Activated naive CD8-positive, alpha-beta T cell (primary cell): ENCODE results near the gene IGFBP5.

Experiments used
- H3K27ac Mint-ChIP-seq: one replicate; pipeline ENCODE4 v1.8.0; 2021; ENCODE audit warnings: mixed read lengths
- H3K27me3 Mint-ChIP-seq: one replicate; pipeline ENCODE4 v1.8.0; 2021; ENCODE audit warnings: mixed read lengths
- H3K36me3 Mint-ChIP-seq: one replicate; pipeline ENCODE4 v1.8.0; 2021; ENCODE audit warnings: mixed read lengths
- H3K4me1 Mint-ChIP-seq: one replicate; pipeline ENCODE4 v1.8.0; 2021; ENCODE audit warnings: low read depth, mixed read lengths
- H3K4me3 Mint-ChIP-seq: one replicate; pipeline ENCODE4 v1.8.0; 2021; ENCODE audit warnings: mild to moderate bottlenecking, mixed read lengths
- H3K9me3 Mint-ChIP-seq: one replicate; pipeline ENCODE4 v1.8.0; 2021; ENCODE audit warnings: low read depth, mixed read lengths

Gene IGFBP5

GRCh38 chr2:216687111-216687510 lies 8.2 kb downstream of the IGFBP5 start:
- H3K27me3 Mint-ChIP-seq = peaks cover 19% of the 10 kb centered on the region
- no peaks in the 10 kb centered on the region for H3K36me3 Mint-ChIP-seq
- H3K4me1 Mint-ChIP-seq = peaks cover 11% of the 10 kb centered on the region
- no peak overlapping the region for H3K4me3 Mint-ChIP-seq
- no peaks in the 10 kb centered on the region for H3K9me3 Mint-ChIP-seq
- no peak overlapping the region for H3K27ac Mint-ChIP-seq

GRCh38 chr2:216685327-216685875 lies 9.9 kb downstream of the IGFBP5 start:
- Mint-ChIP-seq H3K4me3 (no peak overlapping the region), H3K27ac (no peak overlapping the region), H3K9me3 (no peaks in the 10 kb centered on the region), H3K36me3 (no peaks in the 10 kb centered on the region), H3K27me3 (peaks cover 16% of the 10 kb centered on the region), H3K4me1 (no peaks in the 10 kb centered on the region)

GRCh38 chr2:216683846-216684245 lies 11.5 kb downstream of the IGFBP5 start:
- Mint-ChIP-seq H3K27me3 (peaks cover 13% of the 10 kb centered on the region), H3K36me3 (no peaks in the 10 kb centered on the region), H3K4me1 (no peaks in the 10 kb centered on the region)

GRCh38 chr2:216681683-216682082 lies 13.7 kb downstream of the IGFBP5 start:
- Mint-ChIP-seq H3K4me3 (no peak overlapping the region), H3K36me3 (no peaks in the 10 kb centered on the region), H3K27me3 (peaks cover 11% of the 10 kb centered on the region)

More at GRCh38 chr2:216683846-216684245, 11.5 kb downstream of the IGFBP5 start:
- no peak overlapping the region for H3K27ac Mint-ChIP-seq
- no peak overlapping the region for H3K4me3 Mint-ChIP-seq
- H3K9me3 Mint-ChIP-seq = no peaks in the 10 kb centered on the region

GRCh38 chr2:216680951-216681629 lies 14.3 kb downstream of the IGFBP5 start:
- Mint-ChIP-seq H3K36me3 (no peaks in the 10 kb centered on the region), H3K27ac (no peak overlapping the region), H3K4me1 (no peaks in the 10 kb centered on the region), H3K27me3 (peaks cover 11% of the 10 kb centered on the region), H3K4me3 (no peak overlapping the region), H3K9me3 (no peaks in the 10 kb centered on the region)

More at GRCh38 chr2:216681683-216682082, 13.7 kb downstream of the IGFBP5 start:
- H3K4me1 Mint-ChIP-seq = no peaks in the 10 kb centered on the region
- H3K9me3 Mint-ChIP-seq = no peaks in the 10 kb centered on the region
- no peak overlapping the region for H3K27ac Mint-ChIP-seq

- H3K9me3 Mint-ChIP-seq = no peaks in the 10 kb centered on the region
- no peaks in the 10 kb centered on the region for H3K36me3 Mint-ChIP-seq
- H3K4me3 Mint-ChIP-seq = no peak overlapping the region
- no peaks in the 10 kb centered on the region for H3K4me1 Mint-ChIP-seq
- H3K27me3 Mint-ChIP-seq = peaks cover 11% of the 10 kb centered on the region
- no peak overlapping the region for H3K27ac Mint-ChIP-seq
Measured at GRCh38 chr2:216679658-216680024, 15.7 kb downstream of the IGFBP5 start.

GRCh38 chr2:216678813-216679657 lies 16.3 kb downstream of the IGFBP5 start:
- H3K9me3 Mint-ChIP-seq = no peaks in the 10 kb centered on the region
- H3K36me3 Mint-ChIP-seq = no peaks in the 10 kb centered on the region
- peaks cover 7% of the 10 kb centered on the region for H3K27me3 Mint-ChIP-seq
- H3K4me3 Mint-ChIP-seq = no peak overlapping the region
- H3K4me1 Mint-ChIP-seq = no peaks in the 10 kb centered on the region
- H3K27ac Mint-ChIP-seq = no peak overlapping the region

GRCh38 chr2:216678098-216678465 lies 17.3 kb downstream of the IGFBP5 start:
- H3K36me3 Mint-ChIP-seq = no peaks in the 10 kb centered on the region
- H3K4me1 Mint-ChIP-seq = no peaks in the 10 kb centered on the region
- no peak overlapping the region for H3K27ac Mint-ChIP-seq
- H3K4me3 Mint-ChIP-seq = no peak overlapping the region
- H3K27me3 Mint-ChIP-seq = peaks cover 4% of the 10 kb centered on the region
- no peaks in the 10 kb centered on the region for H3K9me3 Mint-ChIP-seq

- Mint-ChIP-seq H3K9me3 (no peaks in the 10 kb centered on the region), H3K4me1 (no peaks in the 10 kb centered on the region), H3K27me3 (peaks cover 4% of the 10 kb centered on the region), H3K4me3 (no peak overlapping the region), H3K27ac (no peak overlapping the region), H3K36me3 (no peaks in the 10 kb centered on the region)
Measured at GRCh38 chr2:216677439-216678097, 17.8 kb downstream of the IGFBP5 start.

- Mint-ChIP-seq H3K9me3 (no peaks in the 10 kb centered on the region), H3K4me3 (no peak overlapping the region), H3K4me1 (no peaks in the 10 kb centered on the region), H3K36me3 (no peaks in the 10 kb centered on the region), H3K27ac (no peak overlapping the region), H3K27me3 (peaks cover 4% of the 10 kb centered on the region)
Measured at GRCh38 chr2:216676630-216677029, 18.7 kb downstream of the IGFBP5 start.

GRCh38 chr2:216674376-216674775 lies 21.0 kb downstream of the IGFBP5 start:
- Mint-ChIP-seq H3K27me3 (no peaks in the 10 kb centered on the region), H3K4me1 (no peaks in the 10 kb centered on the region), H3K36me3 (no peaks in the 10 kb centered on the region), H3K9me3 (no peaks in the 10 kb centered on the region), H3K27ac (no peak overlapping the region), H3K4me3 (no peak overlapping the region)

- Mint-ChIP-seq H3K36me3 (no peaks in the 10 kb centered on the region), H3K4me1 (no peaks in the 10 kb centered on the region), H3K27me3 (no peaks in the 10 kb centered on the region), H3K4me3 (no peak overlapping the region), H3K9me3 (no peaks in the 10 kb centered on the region), H3K27ac (no peak overlapping the region)
Measured at GRCh38 chr2:216673609-216674008, 21.7 kb downstream of the IGFBP5 start.

GRCh38 chr2:216673021-216673420 lies 22.3 kb downstream of the IGFBP5 start:
- Mint-ChIP-seq H3K4me1 (no peaks in the 10 kb centered on the region), H3K4me3 (no peak overlapping the region), H3K27me3 (no peaks in the 10 kb centered on the region), H3K36me3 (no peaks in the 10 kb centered on the region), H3K9me3 (no peaks in the 10 kb centered on the region), H3K27ac (no peak overlapping the region)

- H3K4me1 Mint-ChIP-seq = no peaks in the 10 kb centered on the region
- H3K27ac Mint-ChIP-seq = no peak overlapping the region
- H3K4me3 Mint-ChIP-seq = no peak overlapping the region
- H3K36me3 Mint-ChIP-seq = no peaks in the 10 kb centered on the region
- H3K27me3 Mint-ChIP-seq = no peaks in the 10 kb centered on the region
- no peaks in the 10 kb centered on the region for H3K9me3 Mint-ChIP-seq
Measured at GRCh38 chr2:216672466-216672865, 22.9 kb downstream of the IGFBP5 start.

GRCh38 chr2:216671791-216672343 lies 23.5 kb downstream of the IGFBP5 start:
- H3K27ac Mint-ChIP-seq = no peak overlapping the region
- H3K27me3 Mint-ChIP-seq = no peaks in the 10 kb centered on the region
- no peaks in the 10 kb centered on the region for H3K4me1 Mint-ChIP-seq
- no peaks in the 10 kb centered on the region for H3K9me3 Mint-ChIP-seq
- H3K36me3 Mint-ChIP-seq = no peaks in the 10 kb centered on the region
- no peak overlapping the region for H3K4me3 Mint-ChIP-seq
